Testis (tissue), 3 donors: Measurements from ENCODE around the gene DYNLT5. TPM values are rescaled to one million over a fixed set of nuclear protein-coding genes. Genes with fewer than 3 reads are reported as not detected.

Experiments
- DNase-seq: peaks from one replicate; pipeline ENCODE4 v3.0.0-alpha.2; 2019
- H3K27ac ChIP-seq, 2 donors: fragments of 200-600 bp; sonication (generic); one replicate each; pipeline ENCODE4 v1.5.1; 2019
- H3K27me3 ChIP-seq: fragments of 200-600 bp; sonication (generic); one replicate; pipeline ENCODE4 v1.5.1; 2019
- H3K36me3 ChIP-seq: fragments of 200-600 bp; sonication (generic); one replicate; pipeline ENCODE4 v1.5.1; 2017; ENCODE audit warnings: low read depth; ENCODE audit errors: missing control alignments
- H3K4me1 ChIP-seq: fragments of 200-600 bp; sonication (generic); one replicate; pipeline ENCODE4 v1.5.1; 2019
- H3K4me3 ChIP-seq, 2 donors: fragments of 200-600 bp; sonication (generic); one replicate each; pipeline ENCODE4 v1.5.1; 2017 to 2019
- H3K9me3 ChIP-seq: fragments of 200-600 bp; sonication (generic); one replicate; pipeline ENCODE4 v1.5.1; 2017
- CTCF ChIP-seq, 3 experiments: fragments of 450-650 bp in 2 of 3; fragments of 200-600 bp in 1 of 3; sonication (generic) in 1 of 3; IDR thresholded peaks; one replicate each; pipeline ENCODE4 v1.5.1; 2016 to 2019; ENCODE audit warnings: antibody characterized with exemption in 3 of 3, mild to moderate bottlenecking in 2 of 3, moderate library complexity in 1 of 3
- POLR2A ChIP-seq: fragments of 450-650 bp; IDR thresholded peaks from one replicate; pipeline ENCODE4 v1.6.1; 2017; ENCODE audit warnings: antibody characterized with exemption, mild to moderate bottlenecking, moderate library complexity
- WGBS, 2 donors: methylation state at CpG; one replicate each; pipeline ENCODE4 v1.1.5; 2018; 5-methylcytosine and 5-hydroxymethylcytosine counted together
- intact Hi-C: fragments of 100-400 bp; cut with DNase I; formaldehyde crosslinking; loops from one replicate; pipeline ENCODE4 v1.15.1; 2023; ENCODE audit warnings: low total_unique reads
- polyA plus RNA-seq: library from polyadenylated mRNA; stranded (reverse); fragments of 350-450 nt; fragmentation: Illumina TruSeq; extraction: RNeasy Lipid Tissue Mini Kit (QIAGEN cat#74804); gene quantifications from one replicate; pipeline ENCODE4 v1.2.3, GENCODE V29; 2014; ENCODE audit warnings: low read depth, low replicate concordance; ENCODE audit not compliant: insufficient read depth
- total RNA-seq, 2 donors: library from RNA; depleted of rRNA; stranded (reverse); fragments of >200 nt; gene quantifications; one replicate each; pipeline ENCODE4 v1.2.3, GENCODE V29; 2016

The DYNLT5 gene
- total and polyA plus RNA-seq, 3 donors from 2014 or later, result 1.6 TPM; not detected in 2

- H3K4me3 ChIP-seq, result no peak overlapping the region
- H3K27me3 ChIP-seq, result no peaks in the 10 kb centered on the region
- no peaks in the 10 kb centered on the region for H3K4me1 ChIP-seq
- intact Hi-C loops, result no loop called here
- TF ChIP-seq CTCF (IDR thresholded peaks at IDR 0.05) (no peak), POLR2A (no peak)
- no peak overlapping the region for H3K27ac ChIP-seq
- WGBS, 2 donors, result 79 to 84% methylated on average over 6 of the region's 6 CpGs
- no peaks in the 10 kb centered on the region for H3K9me3 ChIP-seq
- no peaks in the 10 kb centered on the region for H3K36me3 ChIP-seq
- no peak for DNase-seq
These were observed 23.1 kb upstream of the DYNLT5 start for GRCh38 chr1:66729119-66729518.

DNA sequence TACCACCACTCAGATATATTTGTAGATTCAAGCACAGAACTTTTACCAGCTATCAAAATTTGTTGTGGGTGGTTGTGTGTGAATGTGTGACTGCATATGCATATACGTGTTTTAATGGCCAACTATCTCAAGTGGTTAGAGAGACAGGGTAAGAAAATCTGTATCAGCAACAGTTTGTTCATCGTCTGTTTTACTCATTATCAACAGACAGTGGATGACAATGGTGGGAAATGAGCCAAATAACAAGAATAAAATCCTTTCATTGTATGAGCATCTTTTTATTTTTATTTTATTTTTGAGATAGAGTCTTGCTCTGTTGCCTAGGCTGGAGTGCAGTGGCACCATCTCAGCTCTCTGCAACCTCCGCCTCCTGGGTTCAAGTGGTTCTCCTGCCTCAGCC, 22.7 kb upstream of the DYNLT5 start:
- Histone ChIP-seq H3K4me3 (no peak overlapping the region), H3K27ac (no peak overlapping the region), H3K36me3 (no peaks in the 10 kb centered on the region), H3K9me3 (no peaks in the 10 kb centered on the region), H3K4me1 (no peaks in the 10 kb centered on the region), H3K27me3 (no peaks in the 10 kb centered on the region)
- no peak for TF ChIP-seq CTCF (IDR thresholded peaks at IDR 0.05)
- TF ChIP-seq POLR2A, result no peak
- DNase-seq, result no peak
- WGBS, 2 donors, result 73 to 83% methylated on average over 3 of the region's 3 CpGs
- intact Hi-C loops, result no loop called here

- Histone ChIP-seq H3K36me3 (no peaks in the 10 kb centered on the region), H3K4me1 (no peaks in the 10 kb centered on the region), H3K27ac (no peak overlapping the region), H3K4me3 (no peak overlapping the region), H3K9me3 (no peaks in the 10 kb centered on the region), H3K27me3 (no peaks in the 10 kb centered on the region)
- intact Hi-C loops, result no loop called here
- TF ChIP-seq POLR2A (no peak), CTCF (IDR thresholded peaks at IDR 0.05) (no peak)
- 85 to 94% methylated on average over 2 of the region's 2 CpGs for WGBS, 2 donors
- DNase-seq, result no peak
These were observed 21.8 kb upstream of the DYNLT5 start for GRCh38 chr1:66730462-66730861.

GRCh38 chr1:66731170-66731865, 20.9 kb upstream of the DYNLT5 start:
- Histone ChIP-seq H3K36me3 (no peaks in the 10 kb centered on the region), H3K4me3 (no peak overlapping the region), H3K4me1 (no peaks in the 10 kb centered on the region), H3K27ac (no peak overlapping the region), H3K9me3 (no peaks in the 10 kb centered on the region), H3K27me3 (no peaks in the 10 kb centered on the region)
- 84 to 89% methylated on average over 4 of the region's 4 CpGs for WGBS, 2 donors
- TF ChIP-seq CTCF (IDR thresholded peaks at IDR 0.05) (no peak), POLR2A (no peak)
- no peak for DNase-seq
- intact Hi-C loops, result no loop called here
